ENCODE data around the gene HAO1. TPM values are rescaled to one million over a fixed set of nuclear protein-coding genes. Genes with fewer than 3 reads are reported as not detected.

Gene HAO1
- total RNA-seq, 2 donors from 2014 or later: not detected

DNA sequence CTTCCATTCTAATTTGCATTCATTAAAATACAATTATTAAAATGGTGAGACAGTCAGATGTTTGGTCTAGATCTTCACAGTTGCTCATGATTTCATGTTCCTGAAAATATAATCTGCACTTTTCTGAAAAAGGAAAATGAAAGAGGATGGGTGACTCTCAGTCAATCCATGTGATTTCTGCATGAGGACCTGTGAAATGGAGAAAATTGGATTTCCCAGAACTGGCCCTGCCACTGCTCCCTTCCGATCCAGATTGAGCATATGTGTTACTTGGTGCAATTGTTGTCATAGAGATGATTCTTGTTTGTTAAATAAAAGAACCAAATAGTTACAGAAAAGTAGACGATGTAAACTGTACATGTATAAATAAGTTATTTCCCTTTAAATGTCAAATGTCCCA lies 37.4 kb downstream of the HAO1 start:
- H3K27ac ChIP-seq: no peak overlapping the region
- H3K36me3 ChIP-seq: no peaks in the 10 kb centered on the region
- no peak for TF ChIP-seq POLR2A (IDR thresholded peaks at IDR 0.05)
- TF ChIP-seq, protein P1, sequence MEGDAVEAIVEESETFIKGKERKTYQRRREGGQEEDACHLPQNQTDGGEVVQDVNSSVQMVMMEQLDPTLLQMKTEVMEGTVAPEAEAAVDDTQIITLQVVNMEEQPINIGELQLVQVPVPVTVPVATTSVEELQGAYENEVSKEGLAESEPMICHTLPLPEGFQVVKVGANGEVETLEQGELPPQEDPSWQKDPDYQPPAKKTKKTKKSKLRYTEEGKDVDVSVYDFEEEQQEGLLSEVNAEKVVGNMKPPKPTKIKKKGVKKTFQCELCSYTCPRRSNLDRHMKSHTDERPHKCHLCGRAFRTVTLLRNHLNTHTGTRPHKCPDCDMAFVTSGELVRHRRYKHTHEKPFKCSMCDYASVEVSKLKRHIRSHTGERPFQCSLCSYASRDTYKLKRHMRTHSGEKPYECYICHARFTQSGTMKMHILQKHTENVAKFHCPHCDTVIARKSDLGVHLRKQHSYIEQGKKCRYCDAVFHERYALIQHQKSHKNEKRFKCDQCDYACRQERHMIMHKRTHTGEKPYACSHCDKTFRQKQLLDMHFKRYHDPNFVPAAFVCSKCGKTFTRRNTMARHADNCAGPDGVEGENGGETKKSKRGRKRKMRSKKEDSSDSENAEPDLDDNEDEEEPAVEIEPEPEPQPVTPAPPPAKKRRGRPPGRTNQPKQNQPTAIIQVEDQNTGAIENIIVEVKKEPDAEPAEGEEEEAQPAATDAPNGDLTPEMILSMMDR (IDR thresholded peaks at IDR 0.05): no peak
- no peak for TF ChIP-seq POLR2AphosphoS5 (IDR thresholded peaks at IDR 0.05)
- intact Hi-C loops (cut with DNase I): no loop called here
- DNase-seq (ENCODE audit: low spot score): no peak
- H3K27me3 ChIP-seq (replicated peaks; ENCODE audit: insufficient read depth): no peaks in the 10 kb centered on the region
- WGBS: 82% methylated on average over 2 of the region's 2 CpGs
- H3K9me3 ChIP-seq: no peaks in the 10 kb centered on the region
- no peak overlapping the region for H3K4me3 ChIP-seq
- H3K4me1 ChIP-seq (replicated peaks): no peaks in the 10 kb centered on the region

DNA sequence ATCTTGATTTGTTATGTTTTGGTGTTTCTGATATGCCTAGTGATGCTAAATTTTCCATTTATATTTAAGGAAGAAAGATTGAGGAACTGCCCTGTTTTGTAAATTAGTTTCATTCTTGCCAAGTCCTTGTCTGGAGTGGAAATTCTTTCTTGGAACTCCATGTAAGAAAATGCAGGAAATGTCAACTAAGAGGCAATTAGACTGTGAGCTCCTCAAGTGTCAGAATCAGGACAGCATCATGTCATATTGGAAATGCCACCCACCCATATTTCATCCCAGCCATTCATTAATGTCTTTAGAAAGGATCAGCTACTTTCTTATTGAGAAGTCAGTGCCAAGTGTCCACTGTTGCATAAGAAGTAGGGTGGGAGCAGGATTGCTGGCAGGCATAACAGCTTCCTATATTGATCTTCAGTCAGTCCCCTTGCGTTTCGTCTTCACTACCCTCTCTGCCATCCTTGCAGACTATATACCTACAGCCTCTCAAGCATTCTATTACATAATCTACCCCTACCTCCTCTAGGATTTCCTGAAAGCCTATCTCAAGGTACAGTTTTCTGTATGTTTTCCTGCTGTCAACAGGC lies 42.4 kb downstream of the HAO1 start:
- WGBS: 91% methylated on average over 2 of the region's 2 CpGs
- Histone ChIP-seq H3K36me3 (no peaks in the 10 kb centered on the region), H3K27me3 (replicated peaks; ENCODE audit: insufficient read depth) (no peaks in the 10 kb centered on the region), H3K4me1 (replicated peaks) (no peaks in the 10 kb centered on the region), H3K27ac (no peak overlapping the region), H3K4me3 (no peak overlapping the region), H3K9me3 (no peaks in the 10 kb centered on the region)
- TF ChIP-seq POLR2AphosphoS5 (IDR thresholded peaks at IDR 0.05): no peak
- no peak for TF ChIP-seq POLR2A (IDR thresholded peaks at IDR 0.05)
- TF ChIP-seq, protein P1 (IDR thresholded peaks at IDR 0.05): no peak
- DNase-seq (ENCODE audit: low spot score): no peak
- intact Hi-C loops (cut with DNase I): no loop called here

- Histone ChIP-seq H3K4me3 (no peak overlapping the region), H3K36me3 (no peaks in the 10 kb centered on the region)
- 72% methylated on average over 7 of the region's 7 CpGs for WGBS
These were observed 47.1 kb downstream of the HAO1 start for GRCh38 chr20:7893014-7893730.

DNA sequence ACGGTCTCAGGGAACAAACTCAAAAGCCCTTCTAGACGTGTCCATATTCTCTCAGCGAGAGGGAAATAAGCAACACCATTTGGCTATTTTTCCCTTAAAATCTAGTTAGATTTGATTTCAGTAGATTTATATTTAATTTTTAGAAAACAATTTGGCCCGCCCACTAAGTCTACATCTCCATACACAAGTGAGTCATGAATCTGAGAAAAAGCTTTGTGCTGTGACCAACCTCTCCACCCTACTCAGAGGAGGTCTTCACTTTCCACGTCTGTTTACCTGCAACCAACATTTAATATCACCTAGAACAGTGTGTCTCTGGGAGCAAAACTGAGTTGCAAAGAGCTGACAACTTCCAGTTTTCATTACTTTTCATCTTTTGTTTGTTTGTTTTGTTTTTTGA lies 48.6 kb downstream of the HAO1 start:
- no peaks in the 10 kb centered on the region for H3K27me3 ChIP-seq (replicated peaks; ENCODE audit: insufficient read depth)
- WGBS: 91% methylated on average over 5 of the region's 5 CpGs
- no peaks in the 10 kb centered on the region for H3K4me1 ChIP-seq (replicated peaks)
- no peaks in the 10 kb centered on the region for H3K36me3 ChIP-seq
- no peak overlapping the region for H3K4me3 ChIP-seq
- no peak overlapping the region for H3K27ac ChIP-seq
- no peaks in the 10 kb centered on the region for H3K9me3 ChIP-seq
- TF ChIP-seq, protein P1 (IDR thresholded peaks at IDR 0.05): no peak
- TF ChIP-seq POLR2A (IDR thresholded peaks at IDR 0.05): no peak
- no peak for TF ChIP-seq POLR2AphosphoS5 (IDR thresholded peaks at IDR 0.05)
- DNase-seq (ENCODE audit: low spot score): no peak
- intact Hi-C loops (cut with DNase I): no loop called here

More at GRCh38 chr20:7893014-7893730, 47.1 kb downstream of the HAO1 start:
- DNase-seq (ENCODE audit: low spot score): no peak
- Histone ChIP-seq H3K4me1 (replicated peaks) (no peaks in the 10 kb centered on the region), H3K27me3 (replicated peaks; ENCODE audit: insufficient read depth) (no peaks in the 10 kb centered on the region), H3K27ac (no peak overlapping the region), H3K9me3 (no peaks in the 10 kb centered on the region)
- intact Hi-C loops (cut with DNase I): no loop called here
- no peak for TF ChIP-seq POLR2A (IDR thresholded peaks at IDR 0.05)
- TF ChIP-seq, protein P1 (IDR thresholded peaks at IDR 0.05): no peak
- TF ChIP-seq POLR2AphosphoS5 (IDR thresholded peaks at IDR 0.05): no peak

- intact Hi-C loops (cut with DNase I): no loop called here
- no peaks in the 10 kb centered on the region for H3K4me1 ChIP-seq (replicated peaks)
- H3K9me3 ChIP-seq: no peaks in the 10 kb centered on the region
- DNase-seq (ENCODE audit: low spot score): no peak
- H3K27me3 ChIP-seq (replicated peaks; ENCODE audit: insufficient read depth): no peaks in the 10 kb centered on the region
- H3K36me3 ChIP-seq: no peaks in the 10 kb centered on the region
- no peak overlapping the region for H3K27ac ChIP-seq
- TF ChIP-seq POLR2A (IDR thresholded peaks at IDR 0.05) (no peak), POLR2AphosphoS5 (IDR thresholded peaks at IDR 0.05) (no peak)
- TF ChIP-seq, protein P1 (IDR thresholded peaks at IDR 0.05): no peak
- H3K4me3 ChIP-seq: no peak overlapping the region
- 94% methylated on average over 3 of the region's 3 CpGs for WGBS
These were observed 50.5 kb downstream of the HAO1 start for GRCh38 chr20:7889736-7890135.
